A549 treated with Mapracorat at 1 μM for 4 hours (cell line): ENCODE measurements around the gene RHOH. TPM values are rescaled to one million over a fixed set of nuclear protein-coding genes. Genes with fewer than 3 reads are reported as not detected.

ENCODE experiments used
- total RNA-seq: library from RNA; stranded (reverse); fragments of 200-300 nt; extraction: Qiagen RNA extraction; gene quantifications from 5 replicates; pipeline ENCODE4 v1.2.3, GENCODE V29; 2022

The RHOH gene, protein sequence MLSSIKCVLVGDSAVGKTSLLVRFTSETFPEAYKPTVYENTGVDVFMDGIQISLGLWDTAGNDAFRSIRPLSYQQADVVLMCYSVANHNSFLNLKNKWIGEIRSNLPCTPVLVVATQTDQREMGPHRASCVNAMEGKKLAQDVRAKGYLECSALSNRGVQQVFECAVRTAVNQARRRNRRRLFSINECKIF
- total RNA-seq: 0.13 to 0.42 TPM (median 0.19 TPM) in 5 replicates

DNA sequence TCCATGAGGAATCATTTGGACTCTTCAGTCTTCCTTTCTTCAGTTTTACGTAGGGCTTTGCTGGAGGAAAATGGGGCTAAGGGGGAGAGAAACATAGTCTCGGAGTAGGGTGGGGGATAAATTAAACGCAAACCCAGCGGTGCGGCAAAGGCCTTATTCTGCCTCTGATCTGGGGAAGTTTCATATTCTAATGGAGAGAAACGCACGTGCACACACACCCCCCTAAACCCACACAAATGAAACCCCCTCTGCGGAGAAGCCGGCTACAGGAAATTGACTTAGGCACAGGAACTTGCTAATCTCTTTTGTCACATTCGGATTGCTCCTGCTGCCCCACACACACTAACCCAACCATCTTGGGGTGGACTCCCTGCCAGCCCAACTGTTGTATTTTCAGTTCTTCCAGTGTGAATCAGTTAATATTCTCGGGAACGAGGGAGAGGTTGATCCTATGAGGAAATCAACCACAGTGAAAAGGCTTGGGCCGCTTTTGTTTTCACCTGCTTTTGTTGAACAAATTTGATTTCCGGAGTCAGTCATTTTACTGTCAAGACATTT, at the start of gene RHOH:
Gene RHOH, plus strand, starts transcription at position 308 of the 558 bp plus-strand sequence. CDS start 46,356 bp downstream, outside the sequence.

Other genes starting within 250 kb of the RHOH start
- 21.9 to 30.2 TPM (median 27.9 TPM) in 5 replicates for gene PDS5A, start 219.1 kb upstream of the RHOH start, total RNA-seq
- gene N4BP2, start 140.2 kb upstream of the RHOH start, total RNA-seq: 2.0 to 3.2 TPM (median 2.8 TPM) in 5 replicates
- 0.85 to 2.1 TPM (median 1.5 TPM) in 5 replicates for gene CHRNA9, start 138.3 kb downstream of the RHOH start, total RNA-seq